Mucosa of descending colon (tissue), 3 donors: ENCODE data around the gene AKAP12. TPM values are rescaled to one million over a fixed set of nuclear protein-coding genes. Genes with fewer than 3 reads are reported as not detected.

Experiments
- ATAC-seq: fragments of 200-7000 bp; cut with Tn5 transposase; one replicate; pipeline ENCODE4 v1.9.1; 2020; ENCODE audit warnings: mild to moderate bottlenecking, moderate library complexity
- DNase-seq, 3 donors: peaks; one replicate each; pipeline ENCODE4 v3.0.0-alpha.2; 2020
- H3K36me3 ChIP-seq: fragments of 200-600 bp; one replicate; pipeline ENCODE4 v1.8.0; 2021; ENCODE audit warnings: low read depth, mild to moderate bottlenecking
- H3K4me1 ChIP-seq: fragments of 200-600 bp; one replicate; pipeline ENCODE4 v1.8.0; 2021; ENCODE audit warnings: low read depth, mild to moderate bottlenecking
- H3K4me3 ChIP-seq: fragments of 200-600 bp; one replicate; pipeline ENCODE4 v1.8.0; 2021; ENCODE audit warnings: mild to moderate bottlenecking
- H3K9me3 ChIP-seq: fragments of 200-600 bp; one replicate; pipeline ENCODE4 v1.8.0; 2021; ENCODE audit warnings: mild to moderate bottlenecking
- intact Hi-C, 2 donors: fragments of 100-400 bp; cut with DNase I in 1 of 2; cut with micrococcal nuclease in 1 of 2; formaldehyde crosslinking; loops; one replicate each; pipeline versions ENCODE4 v1.11.0 to v1.11.1; 2022; cut with DNase I, micrococcal nuclease
- total RNA-seq, 3 donors: library from RNA; stranded (reverse); fragmentation: NEBNext Ultra II Directional in 2 of 3; extraction: Animal tissue kit (Norgen Biotek cat#: 25700) in 2 of 3; gene quantifications; one replicate each; pipeline versions ENCODE4 v1.2.1 to v1.2.4, GENCODE V29; 2021 to 2023
- TF ChIP-seq, protein P1 (sequence below): fragments of 200-600 bp; IDR thresholded peaks from one replicate; pipeline ENCODE4 v1.8.0; 2022; ENCODE audit warnings: antibody characterized with exemption, mild to moderate bottlenecking
- donor health status: DM: no; HTN: no; CAD: no; lungs with moderate emphysema.
- donor health status: DM: no; HTN: no; CAD: no.
- donor health status: DM: no; HTN: yes; CAD: no.

Gene AKAP12
- total RNA-seq, 3 donors from 2014 or later, result 6.3 to 192 (median 15.3) TPM

DNA sequence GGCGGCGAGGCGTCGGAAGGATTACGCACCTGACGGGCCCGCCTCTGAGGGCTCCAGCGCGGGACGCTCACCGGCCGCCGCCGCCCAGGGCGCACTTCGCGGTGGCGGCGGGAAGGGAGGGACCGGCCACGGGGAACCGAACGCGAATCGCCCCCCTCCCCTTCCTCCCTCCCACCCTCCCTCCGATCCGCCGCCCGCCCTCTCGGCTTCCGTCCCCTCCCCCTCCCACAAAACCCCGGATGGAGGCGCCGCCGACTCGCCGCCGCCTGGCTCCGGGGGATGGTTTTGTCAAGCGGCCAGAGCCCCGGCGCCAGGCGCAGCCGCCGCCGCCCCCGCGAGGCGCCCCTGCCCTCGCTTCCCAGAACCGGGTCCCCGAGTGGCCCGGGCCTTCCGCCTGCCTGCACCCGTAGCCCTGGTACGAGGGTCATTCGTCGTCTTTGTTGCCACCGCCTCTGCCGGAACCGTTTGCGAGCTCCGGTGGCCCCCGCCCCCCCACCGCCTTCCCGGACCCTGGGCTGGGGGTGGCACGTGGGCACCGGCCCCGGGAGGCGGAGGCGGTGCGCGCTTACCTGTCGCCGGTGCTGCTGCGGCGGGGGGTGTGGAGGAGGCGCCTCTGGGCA, 151.2 kb downstream of the AKAP12 start:
- peak; percentile 47 for ATAC-seq
- Histone ChIP-seq H3K36me3 (no peaks in the 10 kb centered on the region), H3K4me3 (peak overlapping the region; percentile 100), H3K4me1 (peaks cover 28% of the 10 kb centered on the region), H3K9me3 (no peaks in the 10 kb centered on the region)
- peak; percentile 79 to 89 (median 88) for DNase-seq
- TF ChIP-seq, protein P1, sequence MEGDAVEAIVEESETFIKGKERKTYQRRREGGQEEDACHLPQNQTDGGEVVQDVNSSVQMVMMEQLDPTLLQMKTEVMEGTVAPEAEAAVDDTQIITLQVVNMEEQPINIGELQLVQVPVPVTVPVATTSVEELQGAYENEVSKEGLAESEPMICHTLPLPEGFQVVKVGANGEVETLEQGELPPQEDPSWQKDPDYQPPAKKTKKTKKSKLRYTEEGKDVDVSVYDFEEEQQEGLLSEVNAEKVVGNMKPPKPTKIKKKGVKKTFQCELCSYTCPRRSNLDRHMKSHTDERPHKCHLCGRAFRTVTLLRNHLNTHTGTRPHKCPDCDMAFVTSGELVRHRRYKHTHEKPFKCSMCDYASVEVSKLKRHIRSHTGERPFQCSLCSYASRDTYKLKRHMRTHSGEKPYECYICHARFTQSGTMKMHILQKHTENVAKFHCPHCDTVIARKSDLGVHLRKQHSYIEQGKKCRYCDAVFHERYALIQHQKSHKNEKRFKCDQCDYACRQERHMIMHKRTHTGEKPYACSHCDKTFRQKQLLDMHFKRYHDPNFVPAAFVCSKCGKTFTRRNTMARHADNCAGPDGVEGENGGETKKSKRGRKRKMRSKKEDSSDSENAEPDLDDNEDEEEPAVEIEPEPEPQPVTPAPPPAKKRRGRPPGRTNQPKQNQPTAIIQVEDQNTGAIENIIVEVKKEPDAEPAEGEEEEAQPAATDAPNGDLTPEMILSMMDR, result no peak
- intact Hi-C loops, result no loop called here

DNA sequence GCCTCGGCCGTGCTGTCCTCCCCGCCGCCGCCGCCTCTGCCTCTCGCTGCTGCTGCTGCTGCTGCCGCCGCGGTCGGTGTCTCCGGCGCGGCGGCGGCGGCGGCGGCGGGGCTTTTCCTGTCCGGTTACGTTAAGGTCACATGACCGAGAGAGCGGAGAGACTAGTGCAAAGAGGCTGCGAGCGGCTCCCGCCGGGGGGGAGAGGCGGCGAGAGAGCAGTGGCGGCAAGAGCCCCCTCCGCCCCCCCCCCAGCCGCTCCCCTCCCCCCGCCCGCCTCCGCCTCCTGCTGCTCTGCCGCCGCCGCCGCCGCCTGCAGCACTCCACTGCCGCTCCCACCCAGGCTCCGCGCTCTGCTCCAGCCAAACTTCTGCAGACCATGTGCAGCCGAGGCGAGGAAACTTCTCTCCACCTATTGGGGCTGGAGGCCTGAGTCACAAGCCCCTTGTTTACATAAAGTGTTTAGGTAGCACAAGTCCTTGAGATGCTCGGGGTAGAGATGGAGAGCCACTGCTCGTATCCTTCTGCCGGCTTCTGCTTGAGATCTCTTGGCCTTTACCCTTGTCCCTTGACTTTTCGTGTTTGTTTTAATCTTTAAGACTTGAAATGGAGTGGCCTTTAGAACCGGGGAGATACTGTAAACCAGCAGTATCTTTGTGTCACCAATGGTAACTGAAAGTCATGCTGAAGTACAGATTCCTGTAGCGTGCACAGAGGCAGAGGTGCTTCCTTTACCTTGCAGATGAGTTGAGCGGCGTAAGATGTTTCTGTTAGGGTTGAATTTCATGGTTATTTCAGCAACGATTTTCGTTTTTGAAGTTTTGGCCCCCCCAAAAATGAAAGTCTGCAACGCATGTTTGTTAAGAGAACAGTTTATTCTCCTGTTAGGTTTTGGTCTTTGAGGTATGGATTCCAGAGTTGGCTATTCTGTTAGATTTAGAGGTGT, 152.0 kb downstream of the AKAP12 start, which contains the start of gene ZBTB2:
ZBTB2 (minus strand) TSS at position 89 of the 943 bp plus-strand sequence. CDS start 17,922 bp downstream, outside the sequence.
- DNase-seq (peak; percentile 74 to 87 (median 79)), ATAC-seq (peak; percentile 4)
- Histone ChIP-seq H3K4me1 (peaks cover 28% of the 10 kb centered on the region), H3K4me3 (peak within 1 kb of the TSS; percentile 100), H3K9me3 (no peaks in the 10 kb centered on the region), H3K36me3 (no peaks in the 10 kb centered on the region)
- TF ChIP-seq, protein P1, result no peak
- intact Hi-C loops, result no loop called here

DNA sequence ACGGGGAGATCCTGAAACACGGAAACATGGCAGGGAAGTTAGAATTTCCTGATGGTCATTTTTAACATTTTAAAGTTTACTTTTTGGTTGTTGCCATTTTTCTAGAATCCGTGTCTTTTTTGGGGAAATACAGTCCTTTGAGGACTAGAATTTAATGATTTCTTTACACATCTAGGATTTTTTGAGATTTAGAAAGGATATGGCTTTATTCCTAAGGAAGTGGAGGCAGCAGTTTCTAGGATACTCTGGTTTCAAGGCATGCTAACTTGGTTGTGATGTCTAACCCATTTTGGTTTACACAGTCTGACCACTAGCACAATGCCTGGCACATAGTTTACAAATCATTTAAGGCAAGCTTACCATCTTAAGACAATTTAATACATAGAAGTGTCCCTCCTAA, 152.7 kb downstream of the AKAP12 start:
- TF ChIP-seq, protein P1, result no peak
- Histone ChIP-seq H3K4me1 (peaks cover 28% of the 10 kb centered on the region), H3K9me3 (no peaks in the 10 kb centered on the region), H3K4me3 (no peak overlapping the region), H3K36me3 (no peaks in the 10 kb centered on the region)
- ATAC-seq (no peak), DNase-seq (no peak)
- intact Hi-C loops, result no loop called here

DNA sequence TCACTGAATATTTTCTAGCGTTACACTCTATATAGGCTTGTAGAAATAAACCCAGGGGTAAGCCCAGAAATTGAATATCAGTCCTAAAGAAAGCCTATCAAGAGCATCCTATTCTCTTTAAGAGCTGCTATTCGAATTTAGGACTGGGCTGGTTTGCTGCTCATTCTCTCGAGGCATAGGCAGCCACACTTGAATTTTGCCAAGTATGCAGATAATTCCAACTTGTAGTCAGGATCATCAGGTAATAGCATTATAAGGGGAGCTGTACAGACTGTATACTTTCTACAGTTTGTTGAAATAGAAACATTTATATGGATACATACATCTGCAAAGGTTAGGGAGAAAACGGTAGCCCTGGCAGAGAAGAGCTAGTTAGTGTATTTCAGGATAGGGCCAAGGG, 153.6 kb downstream of the AKAP12 start:
- ATAC-seq, result no peak

DNA sequence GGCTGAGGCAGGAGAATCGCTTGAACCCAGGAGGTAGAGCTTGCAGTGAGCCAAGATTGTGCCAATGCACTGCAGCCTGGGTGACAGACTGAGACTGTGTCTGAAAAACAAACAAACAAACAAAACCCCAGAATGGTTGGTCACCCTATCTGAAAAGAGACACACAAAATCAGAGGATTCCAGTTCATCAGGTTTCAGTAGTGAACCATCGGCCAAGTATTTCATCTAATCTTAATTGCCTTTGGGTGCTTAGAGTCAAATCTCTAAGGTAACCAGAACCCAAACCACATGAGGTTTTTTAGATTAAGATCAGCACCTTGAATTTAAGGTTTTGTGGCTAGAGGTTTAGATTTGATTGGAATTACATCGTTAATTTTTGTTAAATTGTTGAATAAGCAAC, 159.9 kb downstream of the AKAP12 start:
- no peaks in the 10 kb centered on the region for H3K36me3 ChIP-seq
- TF ChIP-seq, protein P1, result no peak
- ATAC-seq (no peak), DNase-seq (no peak)
- no peak overlapping the region for H3K4me3 ChIP-seq
- intact Hi-C loops, result no loop called here
- no peaks in the 10 kb centered on the region for H3K9me3 ChIP-seq
- peaks cover 3% of the 10 kb centered on the region for H3K4me1 ChIP-seq

More for the DNA sequence above, 153.6 kb downstream of the AKAP12 start:
- no peaks in the 10 kb centered on the region for H3K36me3 ChIP-seq
- DNase-seq, result no peak
- H3K4me1 ChIP-seq, result peaks cover 27% of the 10 kb centered on the region
- intact Hi-C loops, result no loop called here
- H3K4me3 ChIP-seq, result no peak overlapping the region
- TF ChIP-seq, protein P1, result no peak
- no peaks in the 10 kb centered on the region for H3K9me3 ChIP-seq
